Stimulated activated CD8-positive, alpha-beta memory T cell treated with anti-CD3 and anti-CD28 coated beads, Interleukin-15, amount 100 ng/mL, for 4 hours (primary cell): ENCODE results near the gene LRG1.
"Not testable (repeated sequence)": the region's sequence is repeated elsewhere in the genome, so short reads cannot be mapped to it uniquely, and the experiment has no call there.

Experiments used
- DNase-seq, 2 donors: peaks; one replicate each; pipeline ENCODE4 v3.0.0-alpha.2; 2020; ENCODE audit warnings: low read depth in 2 of 2

Gene LRG1

GRCh38 chr19:4550479-4551050 lies 10.7 kb upstream of the LRG1 start:
- DNase-seq: no peak

GRCh38 chr19:4550018-4550417 lies 10.2 kb upstream of the LRG1 start:
- DNase-seq: no peak

- no peak for DNase-seq
Measured at GRCh38 chr19:4548238-4548584, 8.4 kb upstream of the LRG1 start.

GRCh38 chr19:4547303-4548237 lies 7.7 kb upstream of the LRG1 start:
- DNase-seq: no peak

GRCh38 chr19:4543842-4544647 lies 4.2 kb upstream of the LRG1 start:
- DNase-seq: no peak

- no peak for DNase-seq
Measured at GRCh38 chr19:4542896-4543841, 3.3 kb upstream of the LRG1 start.

- DNase-seq: not testable (repeated sequence)
Measured at GRCh38 chr19:4541806-4542145, 1.9 kb upstream of the LRG1 start.

GRCh38 chr19:4541114-4541805 lies 1.4 kb upstream of the LRG1 start:
- no peak for DNase-seq

GRCh38 chr19:4539169-4539692 lies 605 bp downstream of the LRG1 start:
- no peak for DNase-seq

- no peak for DNase-seq
Measured at GRCh38 chr19:4538601-4538954, 1.3 kb downstream of the LRG1 start.

GRCh38 chr19:4537953-4538600 lies 1.8 kb downstream of the LRG1 start:
- no peak for DNase-seq

- no peak for DNase-seq
Measured at GRCh38 chr19:4536798-4537197, 3.0 kb downstream of the LRG1 start.

- DNase-seq: peak; percentile 3 to 17
Measured at GRCh38 chr19:4534836-4535658, 4.8 kb downstream of the LRG1 start, which contains the start of gene PLIN5. PLIN5 (minus strand) TSS chr19:4535224; CDS start chr19:4534074, 1,150 bp downstream.

GRCh38 chr19:4533835-4534424 lies 5.9 kb downstream of the LRG1 start:
- no peak for DNase-seq

GRCh38 chr19:4533334-4533733 lies 6.5 kb downstream of the LRG1 start:
- no peak for DNase-seq

GRCh38 chr19:4531562-4532165 lies 8.2 kb downstream of the LRG1 start:
- DNase-seq: no peak

GRCh38 chr19:4529924-4530522 lies 9.8 kb downstream of the LRG1 start:
- DNase-seq: no peak

GRCh38 chr19:4528843-4529242 lies 11.0 kb downstream of the LRG1 start:
- DNase-seq: no peak
